Activated naive CD4-positive, alpha-beta T cell treated with anti-CD3 and anti-CD28 coated beads for 36 hours (primary cell): Measurements from ENCODE around the gene NUSAP1. TPM values are rescaled to one million over a fixed set of nuclear protein-coding genes. Genes with fewer than 3 reads are reported as not detected.
"Not testable (repeated sequence)": the region's sequence is repeated elsewhere in the genome, so short reads cannot be mapped to it uniquely, and the experiment has no call there.

ENCODE experiments used
- CTCF ChIA-PET: fragments of 350-600 bp; sonication (Branson Sonifier 250); formaldehyde crosslinking; loops from one replicate; lab custom pipeline; 2021; ENCODE audit warnings: antibody characterized with exemption; lab: Charles Lee
- DNase-seq: peaks from one replicate; pipeline ENCODE4 v3.0.0-alpha.2; 2020
- H3K27ac Mint-ChIP-seq: one replicate; pipeline ENCODE4 v1.8.0; 2021; ENCODE audit warnings: mild to moderate bottlenecking, mixed read lengths
- H3K27me3 Mint-ChIP-seq: one replicate; pipeline ENCODE4 v1.8.0; 2021; ENCODE audit warnings: low read depth, mixed read lengths
- H3K36me3 Mint-ChIP-seq: one replicate; pipeline ENCODE4 v1.8.0; 2021; ENCODE audit warnings: low read depth, mixed read lengths
- H3K4me1 Mint-ChIP-seq: one replicate; pipeline ENCODE4 v1.8.0; 2021; ENCODE audit warnings: low read depth, mixed read lengths
- H3K4me3 Mint-ChIP-seq: one replicate; pipeline ENCODE4 v1.8.0; 2021; ENCODE audit warnings: mild to moderate bottlenecking, moderate library complexity, mixed read lengths
- H3K9me3 Mint-ChIP-seq: one replicate; pipeline ENCODE4 v1.8.0; 2021; ENCODE audit warnings: mixed read lengths
- intact Hi-C: fragments of 100-400 bp; cut with micrococcal nuclease; formaldehyde crosslinking; loops from one replicate; pipeline ENCODE4 v1.15.1; 2023
- total RNA-seq, 2 experiments: library from RNA; stranded (reverse); gene quantifications; one replicate each; pipeline ENCODE4 v1.2.3, GENCODE V29; 2021

NUSAP1 gene
- total RNA-seq = 100 to 1,000 TPM; 269 to 287 TPM

- CTCF ChIA-PET = interaction anchor here (0.9 to 1.2 kb wide), 4 partner anchors 32 to 108 kb away, joined by 3 to 6 read pairs (median 4); partner anchors contain the start of genes CHP1 and EXD1
- Mint-ChIP-seq H3K36me3 (peaks cover 26% of the 10 kb centered on the region), H3K27ac (peak within 1 kb of the TSS; percentile 98), H3K9me3 (no peaks in the 10 kb centered on the region), H3K27me3 (no peaks in the 10 kb centered on the region), H3K4me3 (peak within 1 kb of the TSS; percentile 100), H3K4me1 (peaks cover 27% of the 10 kb centered on the region)
- intact Hi-C loops = loop anchor here (1.0 to 5.0 kb wide), 12 partner anchors 9 to 635 kb away; partner anchors contain the start of genes CHAC1, CHP1, DNAJC17 and INO80
- peak; percentile 100 for DNase-seq
Observed at GRCh38 chr15:41332194-41333025, at the start of gene NUSAP1, which contains the start of gene OIP5. Gene NUSAP1, plus strand, starts transcription at chr15:41332881. Its CDS starts 77 bp downstream, at chr15:41332958. Gene OIP5, minus strand, starts transcription at chr15:41332591. Its CDS starts 30 bp downstream, at chr15:41332561.

GRCh38 chr15:41282980-41283652 is 49.6 kb upstream of the NUSAP1 start:
- H3K27me3 Mint-ChIP-seq, H3K9me3 Mint-ChIP-seq, DNase-seq: not testable (repeated sequence)
- H3K4me3 Mint-ChIP-seq = peak overlapping the region; percentile 99
- intact Hi-C loops = loop anchor here (1.0 to 5.0 kb wide), 8 partner anchors 49 to 376 kb away; partner anchors contain the start of genes CHAC1, CHP1, INO80 and ITPKA
- peak overlapping the region; percentile 97 for H3K27ac Mint-ChIP-seq
- peaks cover 36% of the 10 kb centered on the region for H3K36me3 Mint-ChIP-seq
- CTCF ChIA-PET = interaction anchor here (1.5 to 1.6 kb wide), 2 partner anchors 48 to 52 kb away, joined by 3 to 5 read pairs; partner anchors contain the start of genes CHP1 and EXD1
- peaks cover 39% of the 10 kb centered on the region for H3K4me1 Mint-ChIP-seq

- H3K27ac Mint-ChIP-seq = peak overlapping the region; percentile 97
- H3K36me3 Mint-ChIP-seq = peaks cover 43% of the 10 kb centered on the region
- no peaks in the 10 kb centered on the region for H3K27me3 Mint-ChIP-seq
- H3K9me3 Mint-ChIP-seq = no peaks in the 10 kb centered on the region
- H3K4me3 Mint-ChIP-seq = peak overlapping the region; percentile 99
- CTCF ChIA-PET = interaction anchor here (1.6 kb wide), 1 partner anchor 53 kb away, joined by 5 read pairs; the partner anchor contains the start of genes CHP1 and EXD1
- peaks cover 45% of the 10 kb centered on the region for H3K4me1 Mint-ChIP-seq
- DNase-seq = peak; percentile 99
- intact Hi-C loops = loop anchor here (1.0 to 5.0 kb wide), 8 partner anchors 48 to 377 kb away; partner anchors contain the start of genes CHAC1, CHP1, INO80 and ITPKA
Observed at GRCh38 chr15:41283653-41284426, 48.8 kb upstream of the NUSAP1 start.

- peak overlapping the region; percentile 99 for H3K4me3 Mint-ChIP-seq
- no peaks in the 10 kb centered on the region for H3K27me3 Mint-ChIP-seq
- CTCF ChIA-PET = no interaction called here
- no peak for DNase-seq
- intact Hi-C loops = loop anchor here (5.0 kb wide), 4 partner anchors 118 to 377 kb away; partner anchors contain the start of genes NDUFAF1 and RTF1
- no peaks in the 10 kb centered on the region for H3K9me3 Mint-ChIP-seq
- peaks cover 43% of the 10 kb centered on the region for H3K36me3 Mint-ChIP-seq
- peaks cover 45% of the 10 kb centered on the region for H3K4me1 Mint-ChIP-seq
- peak overlapping the region; percentile 96 for H3K27ac Mint-ChIP-seq
Observed at GRCh38 chr15:41284427-41285177, 48.1 kb upstream of the NUSAP1 start.

- CTCF ChIA-PET = no interaction called here
- DNase-seq = no peak
- Mint-ChIP-seq H3K27ac (peak overlapping the region; percentile 96), H3K4me1 (peaks cover 46% of the 10 kb centered on the region), H3K36me3 (peaks cover 43% of the 10 kb centered on the region), H3K4me3 (peak overlapping the region; percentile 99), H3K27me3 (no peaks in the 10 kb centered on the region), H3K9me3 (no peaks in the 10 kb centered on the region)
- intact Hi-C loops = loop anchor here (5.0 kb wide), 1 partner anchor 343 kb away; no protein-coding TSS in a partner anchor
Observed at GRCh38 chr15:41285285-41285684, 47.4 kb upstream of the NUSAP1 start.

GRCh38 chr15:41286665-41287333 is 45.9 kb upstream of the NUSAP1 start:
- intact Hi-C loops = loop anchor here (5.0 kb wide), 1 partner anchor 344 kb away; no protein-coding TSS in a partner anchor
- no peak overlapping the region for H3K4me3 Mint-ChIP-seq
- DNase-seq = no peak
- H3K36me3 Mint-ChIP-seq = peaks cover 50% of the 10 kb centered on the region
- no peaks in the 10 kb centered on the region for H3K27me3 Mint-ChIP-seq
- H3K4me1 Mint-ChIP-seq = peaks cover 54% of the 10 kb centered on the region
- no peaks in the 10 kb centered on the region for H3K9me3 Mint-ChIP-seq
- CTCF ChIA-PET = interaction anchor here (0.7 kb wide), 1 partner anchor 56 kb away, joined by 3 read pairs; the partner anchor contains the start of gene CHP1
- H3K27ac Mint-ChIP-seq = no peak overlapping the region

GRCh38 chr15:41288464-41288863 is 44.2 kb upstream of the NUSAP1 start:
- no peak for DNase-seq
- H3K27ac Mint-ChIP-seq = peak overlapping the region; percentile 30
- CTCF ChIA-PET = interaction anchor here (0.9 to 1.1 kb wide), 2 partner anchors 35 to 44 kb away, joined by 3 read pairs; partner anchors contain the start of genes NUSAP1 and OIP5
- H3K4me1 Mint-ChIP-seq = peaks cover 44% of the 10 kb centered on the region
- intact Hi-C loops = loop anchor here (5.0 kb wide), 1 partner anchor 346 kb away; no protein-coding TSS in a partner anchor
- H3K27me3 Mint-ChIP-seq = no peaks in the 10 kb centered on the region
- H3K4me3 Mint-ChIP-seq = no peak overlapping the region
- H3K9me3 Mint-ChIP-seq = no peaks in the 10 kb centered on the region
- H3K36me3 Mint-ChIP-seq = peaks cover 55% of the 10 kb centered on the region

- DNase-seq = no peak
- H3K4me1 Mint-ChIP-seq = peaks cover 39% of the 10 kb centered on the region
- CTCF ChIA-PET = interaction anchor here (0.7 to 1.2 kb wide), 3 partner anchors 10 to 387 kb away, joined by 3 to 4 read pairs (median 3); no protein-coding TSS in a partner anchor
- H3K27me3 Mint-ChIP-seq = no peaks in the 10 kb centered on the region
- H3K4me3 Mint-ChIP-seq = no peak overlapping the region
- no peak overlapping the region for H3K27ac Mint-ChIP-seq
- H3K9me3 Mint-ChIP-seq = no peaks in the 10 kb centered on the region
- H3K36me3 Mint-ChIP-seq = peaks cover 53% of the 10 kb centered on the region
- intact Hi-C loops = loop anchor here (5.0 kb wide), 1 partner anchor 348 kb away; no protein-coding TSS in a partner anchor
Observed at GRCh38 chr15:41289953-41290352, 42.7 kb upstream of the NUSAP1 start.

- Mint-ChIP-seq H3K4me1 (peaks cover 28% of the 10 kb centered on the region), H3K36me3 (peaks cover 44% of the 10 kb centered on the region), H3K4me3 (no peak overlapping the region), H3K27me3 (no peaks in the 10 kb centered on the region), H3K27ac (no peak overlapping the region), H3K9me3 (no peaks in the 10 kb centered on the region)
- DNase-seq = no peak
- intact Hi-C loops = no loop called here
- CTCF ChIA-PET = interaction anchor here (0.6 kb wide), 1 partner anchor 17 kb away, joined by 3 read pairs; no protein-coding TSS in a partner anchor
Observed at GRCh38 chr15:41291065-41291631, 41.5 kb upstream of the NUSAP1 start.

GRCh38 chr15:41292521-41292920 is 40.2 kb upstream of the NUSAP1 start:
- Mint-ChIP-seq H3K4me1 (peaks cover 18% of the 10 kb centered on the region), H3K4me3 (no peak overlapping the region), H3K27me3 (no peaks in the 10 kb centered on the region), H3K27ac (peak overlapping the region; percentile 30), H3K9me3 (no peaks in the 10 kb centered on the region), H3K36me3 (peaks cover 30% of the 10 kb centered on the region)
- intact Hi-C loops = no loop called here
- DNase-seq = no peak
- CTCF ChIA-PET = no interaction called here
